HG02798 (cell line): ENCODE data around the gene STX19.

Experiments used
- ATAC-seq: cut with Tn5 transposase; IDR thresholded peaks from one replicate; pipeline ENCODE4 v1.9.1; 2021; ENCODE audit warnings: mild to moderate bottlenecking; ENCODE audit not compliant: unreplicated experiment, poor library complexity

Gene STX19

DNA sequence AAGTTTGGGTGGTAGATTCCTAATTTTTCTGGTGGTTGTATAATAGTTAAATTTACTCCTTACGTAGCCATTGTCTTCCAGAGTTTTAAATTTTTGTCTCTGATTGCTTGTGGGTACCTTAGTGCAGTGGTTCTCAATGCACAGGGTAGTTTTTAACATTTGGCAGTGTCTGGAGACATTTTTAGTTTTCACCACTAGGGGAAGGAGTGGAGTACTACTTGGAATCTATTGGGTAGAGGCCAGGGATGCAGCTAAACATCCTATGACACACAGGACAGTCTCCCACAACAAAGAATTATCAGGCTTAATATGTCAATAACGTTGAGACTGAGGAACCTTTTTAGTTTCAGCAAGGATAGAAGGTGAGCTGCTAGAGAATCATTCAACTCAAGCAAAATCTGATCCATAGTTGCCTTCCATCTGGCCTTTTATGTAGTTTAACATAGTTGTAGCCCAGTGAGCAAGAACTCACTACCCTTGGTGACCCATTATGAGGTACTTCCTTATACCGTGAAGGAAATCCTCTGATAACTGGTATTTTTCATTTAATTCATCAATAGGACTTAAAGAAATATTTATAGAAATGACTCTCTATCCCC is 8.6 kb upstream of the STX19 start:
- ATAC-seq, result peak; percentile 84

DNA sequence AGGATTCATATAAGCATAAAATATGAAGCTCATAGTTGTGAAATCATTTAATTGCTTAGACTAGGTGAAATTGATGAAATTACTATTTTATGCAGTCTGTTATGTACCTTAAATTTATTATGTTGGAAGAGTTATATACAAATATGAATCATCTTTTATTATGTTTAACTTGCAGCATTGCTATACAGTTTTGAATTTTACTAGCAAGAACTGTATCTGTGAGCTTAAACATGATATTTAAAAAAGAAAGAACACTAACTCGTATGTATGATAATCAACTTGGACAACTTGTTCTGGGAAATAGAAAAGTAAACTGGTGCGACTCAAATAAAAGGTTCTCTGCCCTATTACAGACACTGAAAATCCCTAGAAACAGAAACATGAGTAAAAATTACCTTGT is 1.8 kb downstream of the STX19 start:
- no peak for ATAC-seq

DNA sequence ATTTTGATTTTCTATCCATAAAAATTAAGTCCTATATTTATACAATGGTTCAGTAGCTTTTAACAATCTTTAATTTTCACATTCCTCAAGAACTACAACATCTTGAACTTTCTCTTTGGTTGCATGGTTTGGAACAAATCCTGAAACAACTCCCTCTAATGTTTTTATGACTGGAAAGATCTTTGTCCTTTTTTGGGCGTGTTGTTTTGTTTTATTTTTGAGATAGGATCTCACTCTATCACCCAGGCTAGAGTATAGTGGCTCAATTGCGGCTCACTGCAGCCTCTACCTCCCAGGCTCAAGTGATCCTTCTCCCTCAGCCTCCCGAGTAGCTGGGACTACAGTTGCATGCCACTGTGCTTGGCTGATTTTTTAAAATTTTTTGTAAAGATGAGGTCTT is 4.0 kb downstream of the STX19 start:
- no peak for ATAC-seq

DNA sequence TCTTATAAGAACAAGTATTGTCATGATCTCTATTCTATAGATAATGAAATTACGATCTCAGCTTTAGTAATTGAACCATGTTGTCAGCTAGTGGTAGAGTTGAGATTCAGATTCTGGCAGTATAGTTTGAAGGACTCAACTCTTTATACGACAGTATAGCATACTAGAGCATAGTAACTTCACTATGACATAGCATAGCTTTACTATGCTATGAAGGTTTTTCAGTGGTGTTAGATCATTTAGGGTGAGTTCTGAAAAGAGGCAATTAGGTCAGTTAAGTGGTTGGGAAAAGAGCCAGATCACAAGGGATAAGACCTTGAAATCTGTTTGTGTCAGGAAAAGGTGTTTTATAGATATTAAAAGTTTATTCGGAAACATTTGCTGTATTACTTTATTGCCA is 8.1 kb downstream of the STX19 start:
- no peak for ATAC-seq

DNA sequence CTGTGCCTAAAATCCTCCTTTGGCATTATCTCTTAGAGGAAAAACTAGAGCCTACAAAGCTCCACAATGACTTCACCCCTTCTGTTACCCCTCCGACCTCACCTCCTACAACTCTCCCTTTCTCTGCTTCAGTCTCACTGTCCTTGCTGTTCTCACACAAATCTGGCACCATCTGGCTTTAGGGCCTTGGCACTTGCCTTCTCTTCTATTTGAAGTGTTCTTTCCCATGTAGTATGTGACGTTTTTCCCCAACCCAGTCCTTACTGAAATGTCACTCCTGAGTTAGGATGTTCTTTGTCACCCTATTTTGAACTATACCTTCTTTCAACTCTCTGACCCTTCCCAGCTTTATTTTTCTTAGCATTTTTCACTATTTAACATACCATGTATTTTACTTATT is 8.7 kb downstream of the STX19 start:
- ATAC-seq, result no peak

DNA sequence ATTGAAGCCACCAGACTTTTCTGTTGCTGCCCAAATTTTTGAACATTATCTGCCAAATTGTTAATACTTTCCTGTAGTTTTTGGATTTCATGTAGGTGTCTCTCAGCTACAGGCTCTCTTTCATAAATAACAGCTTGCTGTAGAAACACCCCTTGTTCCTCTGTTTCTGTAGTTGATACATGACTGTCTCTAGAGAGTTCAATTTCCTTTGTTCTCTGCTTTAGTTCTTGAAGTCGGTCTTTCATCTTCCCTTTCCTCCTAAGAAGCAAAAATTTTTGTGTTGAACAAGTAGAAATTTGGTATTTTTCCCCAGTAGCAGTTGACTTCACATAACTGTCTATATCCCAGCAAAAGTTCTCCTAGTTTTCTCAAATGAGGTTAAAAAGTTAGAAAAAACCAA is 13.4 kb downstream of the STX19 start:
- ATAC-seq, result no peak

DNA sequence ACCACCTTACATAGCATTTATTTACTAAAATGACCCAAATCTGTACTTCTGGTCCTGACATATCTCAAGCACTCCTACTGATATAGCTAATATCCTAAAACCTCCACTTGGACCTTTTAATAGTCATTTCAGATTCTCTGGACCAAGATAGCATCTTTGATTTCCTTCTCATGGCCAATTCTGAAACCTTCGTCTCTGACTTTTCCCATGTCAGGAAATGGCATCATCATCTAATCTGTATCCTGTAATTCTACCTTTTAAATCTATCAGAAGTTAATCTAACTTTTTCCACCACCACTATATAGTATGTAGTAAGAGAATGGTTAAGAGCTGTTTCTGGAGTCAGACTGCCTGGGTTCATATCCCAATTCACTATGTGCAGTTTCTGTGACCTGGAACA is 16.2 kb downstream of the STX19 start:
- ATAC-seq, result no peak

DNA sequence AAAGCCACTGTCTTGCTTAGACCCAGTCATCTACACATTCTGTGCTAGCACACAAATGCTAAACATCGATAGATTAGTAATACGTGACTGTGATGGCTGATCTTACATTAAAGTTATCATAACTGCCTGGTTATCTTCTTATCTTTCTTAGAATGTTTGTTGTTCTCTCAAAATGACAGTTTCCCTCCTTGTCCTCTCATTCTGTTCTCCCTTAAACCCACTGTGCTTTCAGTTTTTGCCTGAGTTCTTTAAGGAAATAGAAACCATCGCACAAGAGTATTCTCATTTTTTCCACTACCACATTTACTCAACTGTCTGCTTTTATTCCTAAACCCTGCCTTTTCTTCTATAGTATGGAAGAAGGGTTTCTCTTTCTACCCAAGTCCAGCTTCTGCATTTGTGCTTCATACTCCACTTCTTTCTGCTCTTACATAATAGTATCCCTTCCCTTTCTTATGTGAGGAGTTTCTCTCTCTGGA is 17.1 kb downstream of the STX19 start:
- no peak for ATAC-seq

DNA sequence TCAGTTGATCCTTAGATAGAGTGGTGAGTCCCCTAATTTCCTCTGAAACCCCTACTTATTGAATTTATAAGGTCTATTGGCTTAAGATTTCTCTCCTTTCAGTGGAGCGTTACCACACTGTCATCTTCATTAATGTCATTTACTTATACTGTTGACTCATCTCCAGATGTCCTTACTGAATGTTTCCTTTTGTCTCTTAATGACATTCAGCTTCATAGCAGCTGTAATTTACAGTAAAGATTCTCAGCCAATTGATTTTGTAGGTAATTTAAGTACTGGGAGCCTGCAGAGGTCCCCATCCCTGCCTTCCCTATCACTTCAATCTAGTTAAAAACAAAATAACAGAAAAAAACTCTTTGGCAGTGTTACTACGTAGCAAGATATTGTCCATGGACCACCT is 18.8 kb downstream of the STX19 start:
- no peak for ATAC-seq

DNA sequence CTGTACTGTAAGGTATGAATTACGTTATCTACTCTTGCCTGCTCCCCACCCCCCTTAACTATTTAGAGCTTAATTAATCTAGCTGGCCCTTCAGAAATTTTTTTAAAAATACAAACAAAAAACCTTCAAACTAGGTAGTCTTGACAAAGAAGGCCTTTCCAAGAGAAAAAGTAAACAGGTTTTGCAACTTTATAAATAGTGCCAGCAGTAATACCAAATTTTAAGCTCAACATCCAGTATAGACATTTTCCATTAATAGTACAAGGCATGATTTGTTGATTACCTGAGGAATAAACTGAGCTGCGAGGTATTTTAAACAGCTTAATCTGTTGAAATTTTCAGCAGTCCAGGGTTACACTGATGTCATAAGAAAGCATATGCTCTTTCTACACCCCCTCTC is 20.1 kb downstream of the STX19 start:
- ATAC-seq, result no peak

DNA sequence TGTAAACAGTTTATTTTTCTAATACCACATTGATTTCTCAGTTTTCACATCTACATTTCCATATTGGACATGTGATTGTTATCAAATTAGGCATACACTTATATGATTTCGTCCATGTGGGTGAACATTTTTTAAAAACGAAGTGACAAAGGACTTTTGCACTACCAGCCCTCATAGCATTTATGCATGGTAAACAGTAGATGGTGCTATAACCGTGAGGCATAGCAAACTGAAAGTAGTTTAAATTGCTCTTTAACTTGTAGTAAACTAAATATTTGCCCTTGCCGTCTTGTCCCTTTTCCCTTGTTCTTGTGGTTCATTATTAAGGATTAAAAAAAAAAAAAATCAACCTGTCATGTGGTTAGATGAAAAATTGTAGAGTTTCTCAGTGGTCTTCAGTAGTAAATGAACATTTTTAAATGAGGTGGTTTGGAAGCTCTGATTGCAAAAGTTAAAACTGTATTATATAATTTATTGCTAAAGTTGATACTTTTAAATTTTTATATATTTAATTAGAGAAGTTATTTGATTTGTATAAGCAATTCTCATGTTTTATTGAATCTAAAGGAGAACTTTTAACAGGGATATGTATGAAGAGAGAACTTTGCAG is 24.0 kb downstream of the STX19 start:
- peak; percentile 94 for ATAC-seq

DNA sequence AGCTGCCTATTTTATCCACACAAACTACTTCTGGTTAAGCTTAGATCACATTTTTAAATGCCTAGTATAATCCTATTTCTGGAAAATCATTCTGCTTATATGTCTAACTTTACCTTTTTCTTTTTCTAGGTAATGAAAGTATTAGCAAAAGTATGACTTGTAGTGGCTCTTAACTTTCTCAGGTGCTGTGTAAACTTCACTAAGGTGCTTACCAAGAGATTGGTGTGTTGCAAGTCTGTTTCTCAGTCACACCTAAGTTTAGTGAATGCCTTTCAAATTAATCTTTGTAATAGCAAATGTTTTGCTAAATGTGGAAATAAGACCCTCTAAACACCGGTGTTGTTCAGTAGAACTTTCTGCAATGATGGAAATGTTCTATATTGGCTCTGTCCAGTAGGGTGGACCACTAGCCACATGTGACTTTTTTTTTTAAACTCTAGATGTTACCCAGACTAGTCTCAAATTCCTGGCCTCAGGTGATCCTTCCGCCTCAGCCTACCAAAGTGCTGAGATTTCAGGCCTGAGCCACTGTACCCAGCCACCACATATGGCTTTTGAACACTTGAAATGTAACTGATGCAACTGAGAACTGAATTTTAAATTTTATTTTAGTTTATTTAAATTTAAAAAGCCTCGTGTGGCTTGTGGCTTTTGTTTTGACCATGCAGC is 26.4 kb downstream of the STX19 start:
- no peak for ATAC-seq

DNA sequence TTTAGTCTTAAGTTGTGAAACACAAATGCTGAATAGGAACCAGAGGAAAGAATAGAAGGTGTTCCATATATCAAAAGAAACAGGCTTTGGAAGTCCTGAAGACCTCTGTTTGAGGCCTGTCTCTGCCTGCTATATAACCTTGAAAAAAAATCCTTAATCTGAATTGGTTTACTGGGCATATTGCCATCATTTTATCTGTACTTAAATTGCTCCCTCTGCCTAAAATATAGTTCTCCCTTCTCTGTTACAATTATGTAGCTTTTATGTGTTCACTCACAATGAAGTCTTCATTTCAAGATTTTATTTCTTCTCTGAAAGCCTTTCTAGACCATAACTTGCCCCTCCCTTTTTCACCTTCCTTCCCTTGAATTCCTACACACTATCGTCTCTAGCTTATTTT is 27.2 kb downstream of the STX19 start:
- ATAC-seq, result no peak

DNA sequence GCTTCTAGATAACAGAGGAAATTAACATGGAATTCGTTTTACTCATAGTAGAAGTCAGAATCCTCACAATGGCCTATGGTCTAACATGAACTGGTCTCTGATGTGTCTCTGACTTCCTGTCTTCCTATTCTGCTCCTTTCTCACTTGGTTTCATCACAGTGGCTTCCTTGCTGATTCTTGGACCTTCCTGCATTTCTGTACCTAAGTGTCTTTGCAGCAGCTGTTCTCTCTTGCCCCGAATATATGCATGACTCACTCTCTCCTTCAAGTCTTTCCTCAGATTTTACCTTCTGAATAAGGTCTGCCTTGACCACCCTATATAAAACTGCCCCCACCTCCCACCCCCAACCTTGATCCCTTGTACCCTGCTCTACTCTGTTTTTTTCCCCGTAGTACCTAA is 34.3 kb downstream of the STX19 start:
- no peak for ATAC-seq

DNA sequence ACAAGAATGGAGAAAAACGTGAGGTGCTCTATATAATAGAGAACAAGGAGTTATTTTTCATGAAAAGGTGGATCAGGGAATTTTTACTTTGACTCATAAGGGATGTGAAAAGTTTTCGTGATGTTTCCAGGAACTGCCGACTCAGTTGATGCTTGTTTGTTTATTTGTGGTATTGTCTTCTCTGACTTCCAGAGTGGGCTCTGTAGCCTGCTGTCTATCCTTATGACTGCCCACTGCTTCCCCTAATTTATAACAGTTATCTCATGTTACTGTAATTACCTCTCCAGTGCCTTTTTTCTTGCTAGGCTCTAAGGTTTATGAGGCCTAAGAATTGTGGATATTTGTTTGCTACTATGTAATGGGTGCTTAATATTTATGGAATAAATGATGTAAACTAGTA is 36.2 kb downstream of the STX19 start:
- ATAC-seq, result no peak

DNA sequence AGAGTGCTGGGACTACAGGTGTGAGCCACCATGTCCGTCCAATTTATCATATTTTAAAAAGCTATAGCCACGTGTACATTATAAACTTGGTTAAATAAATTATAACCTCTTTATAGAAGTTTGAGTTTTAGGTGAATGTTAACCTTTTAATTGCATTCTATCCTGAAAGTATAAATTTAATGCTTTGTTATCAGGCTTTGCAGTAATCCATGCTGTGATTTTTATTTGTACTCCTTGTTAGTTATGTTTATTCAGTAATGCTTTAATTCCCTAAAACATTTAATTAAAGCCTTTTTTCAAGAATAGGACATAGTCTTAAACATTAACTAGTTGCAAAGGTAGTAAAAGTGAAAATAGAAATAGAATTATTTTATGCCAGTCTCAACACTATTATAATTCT is 36.8 kb downstream of the STX19 start:
- ATAC-seq, result no peak

DNA sequence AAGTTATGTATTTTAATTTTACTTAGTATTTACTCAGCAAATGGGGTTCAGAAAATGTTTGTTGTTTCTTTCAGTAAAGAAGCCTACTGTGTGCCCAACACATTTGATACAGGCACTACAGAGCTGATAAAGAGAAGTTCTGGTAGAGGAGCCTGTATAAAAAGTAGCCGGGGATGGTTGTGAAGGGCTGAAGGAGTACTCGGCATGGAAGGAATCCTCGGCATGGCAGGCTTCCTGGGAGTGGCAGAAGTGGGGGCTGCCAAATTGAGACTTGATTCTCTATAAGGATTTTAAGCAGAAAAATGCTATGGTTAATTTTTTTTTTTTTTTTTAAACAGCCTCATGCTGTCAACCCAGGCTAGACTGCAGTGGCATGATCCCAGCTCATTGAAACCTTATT is 39.2 kb downstream of the STX19 start:
- no peak for ATAC-seq

DNA sequence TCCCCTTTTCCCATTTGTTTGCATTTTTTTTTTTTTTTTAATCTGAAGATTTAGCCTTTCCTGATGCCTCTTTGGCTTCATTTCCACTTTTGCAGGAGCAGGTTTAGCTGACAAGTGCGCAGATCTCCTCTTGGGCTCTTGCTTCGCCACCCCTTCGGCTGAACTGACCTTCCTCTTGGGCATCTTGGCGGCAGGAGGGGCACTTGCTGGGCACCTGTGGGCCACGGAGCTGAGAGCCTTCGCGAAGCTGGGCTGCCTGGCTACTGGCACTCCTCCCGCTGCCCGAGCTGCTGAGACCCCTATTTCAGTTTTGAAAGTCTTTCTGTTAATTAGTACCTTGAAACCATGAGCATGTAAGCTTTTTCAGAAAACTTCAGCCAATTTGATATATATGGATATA is 39.6 kb downstream of the STX19 start:
- ATAC-seq, result no peak

DNA sequence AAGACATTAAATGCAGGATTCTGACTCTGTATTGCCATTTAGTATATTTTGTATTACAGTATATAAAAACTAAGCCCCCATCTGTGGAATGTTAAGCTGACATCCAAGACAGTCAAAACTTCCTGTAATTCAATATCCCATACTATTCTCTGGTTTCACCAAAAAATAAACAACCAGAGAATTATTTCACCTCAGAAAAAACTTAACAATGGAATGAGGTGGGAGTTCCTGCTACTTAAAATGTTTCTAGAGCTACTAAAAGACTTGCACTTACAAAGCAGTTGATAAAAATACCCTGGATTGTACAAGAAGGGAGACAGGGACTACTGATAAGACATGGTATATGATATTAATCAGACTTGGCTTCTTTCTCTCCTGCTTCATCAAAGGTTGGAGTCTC is 40.1 kb downstream of the STX19 start:
- no peak for ATAC-seq

DNA sequence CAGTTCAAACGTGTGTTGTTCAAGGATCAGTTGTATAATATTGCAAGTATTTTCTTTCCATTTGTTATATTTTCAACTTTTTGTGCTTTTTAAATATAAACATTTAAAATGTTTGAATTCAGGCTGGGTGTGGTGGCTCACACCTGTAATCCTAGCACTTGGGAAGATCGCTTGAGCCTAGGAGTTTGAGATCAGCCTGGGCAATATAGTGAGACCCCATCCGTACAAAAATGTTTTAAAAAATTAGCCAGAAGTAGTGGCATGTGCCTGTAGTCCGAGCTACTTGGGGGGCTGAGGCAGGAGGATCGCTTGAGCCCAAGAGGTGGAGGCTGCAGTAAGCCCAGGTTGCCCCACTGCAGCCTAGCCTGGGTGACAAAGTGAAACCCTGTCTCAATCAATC is 43.8 kb downstream of the STX19 start:
- no peak for ATAC-seq

DNA sequence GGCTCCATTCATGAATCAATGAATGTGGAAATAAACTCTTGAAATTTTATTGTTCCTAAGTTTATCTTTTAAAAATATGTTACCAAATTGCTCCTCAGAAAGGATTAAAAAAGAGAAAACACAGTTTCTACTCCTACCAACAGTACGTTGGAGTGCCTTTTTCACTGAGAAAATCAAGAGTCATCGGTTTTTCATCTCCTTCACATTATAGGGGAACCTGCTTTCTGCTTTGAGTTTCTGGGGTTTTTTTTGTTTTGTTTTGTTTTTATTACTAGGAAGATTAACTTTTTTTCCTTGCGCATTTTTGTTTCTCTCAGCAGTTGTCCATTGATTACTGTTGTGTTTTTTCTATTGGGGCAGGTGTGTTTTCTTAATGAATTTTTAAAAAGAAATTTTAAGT is 45.0 kb downstream of the STX19 start:
- ATAC-seq, result no peak

DNA sequence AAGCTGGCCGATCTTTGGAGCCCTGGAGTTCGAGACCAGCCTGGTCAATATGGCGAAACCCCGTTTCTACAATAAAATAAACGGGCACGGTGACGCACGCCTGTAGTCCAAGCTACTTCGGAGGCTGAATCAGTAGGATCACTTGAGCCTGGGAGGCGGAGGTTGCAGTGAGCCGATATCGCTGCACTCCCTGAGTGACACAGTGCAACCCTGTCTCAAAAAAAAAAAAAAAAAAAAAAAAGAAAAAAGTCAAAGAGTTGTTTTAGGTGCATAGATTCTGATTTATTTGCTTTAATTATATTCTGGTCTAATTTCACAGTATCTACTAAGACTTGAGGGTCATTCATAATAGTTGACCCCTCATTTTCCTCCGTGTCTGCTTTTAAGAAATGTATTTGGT is 46.7 kb downstream of the STX19 start:
- ATAC-seq, result no peak
